ENCODE measurements around the gene PRAC2. TPM values are rescaled to one million over a fixed set of nuclear protein-coding genes. Genes with fewer than 3 reads are reported as not detected.

PRAC2 gene
- total RNA-seq, 1 experiment from 2014 or later, result 44.1 TPM

GRCh38 chr17:48738424-48738802 lies 15.4 kb downstream of the PRAC2 start:
- H3K27ac ChIP-seq (ENCODE audit: low read length), result peak overlapping the region; percentile 61
- peak overlapping the region; percentile 66 for H3K4me3 ChIP-seq (ENCODE audit: low read length)
- no peaks in the 10 kb centered on the region for H3K27me3 ChIP-seq (ENCODE audit: low read length)
- ATAC-seq, result peak; percentile 20
- peak overlapping the region; percentile 92 for H3K4me2 ChIP-seq (ENCODE audit: low read length)
- peaks cover 52% of the 10 kb centered on the region for H3K4me1 ChIP-seq (ENCODE audit: insufficient read depth, low read length)
- no peaks in the 10 kb centered on the region for H3K9me2 ChIP-seq (replicated peaks; ENCODE audit: low read length)
- peak overlapping the region; percentile 77 for H2AFZ ChIP-seq (ENCODE audit: low read length)
- peaks cover 81% of the 10 kb centered on the region for H3K79me2 ChIP-seq (ENCODE audit: low read length)
- intact Hi-C loops (cut with micrococcal nuclease), result loop anchor here (1.0 to 5.0 kb wide), 3 partner anchors 8 to 54 kb away; no protein-coding TSS in a partner anchor
- no peaks in the 10 kb centered on the region for H4K20me1 ChIP-seq (ENCODE audit: low read length)
- no peaks in the 10 kb centered on the region for H3K9me3 ChIP-seq (ENCODE audit: low read length)
- BruUV-seq (replicated peaks), result no TSS peak
- peak overlapping the region; percentile 64 for H3K9ac ChIP-seq (ENCODE audit: low read length)
- TF ChIP-seq EZH2phosphoT487 (IDR thresholded peaks at IDR 0.05; ENCODE audit: borderline replicate concordance, low read length), result no peak
- no peak for TF ChIP-seq EZH2 (IDR thresholded peaks at IDR 0.05; ENCODE audit: low read length, unreplicated experiment)
- no peak for TF ChIP-seq CTCF (conservative IDR thresholded peaks at IDR 0.05; ENCODE audit: low read depth, low read length)
- no peaks in the 10 kb centered on the region for H3F3A ChIP-seq (ENCODE audit: low read length, unreplicated experiment)
- ChIA-PET POLR2A (ENCODE audit: unreplicated experiment) (interaction anchor here (0.5 to 1.8 kb wide), 5 partner anchors 9 to 133 kb away, joined by 4 to 8 read pairs (median 5); partner anchors contain the start of gene HOXB13), CTCF (interaction anchor here (0.7 to 1.9 kb wide), 5 partner anchors 9 to 146 kb away, joined by 3 to 14 read pairs (median 4); partner anchors contain the start of gene PRAC2)
- DNase-seq, result no peak
- H3K36me3 ChIP-seq (ENCODE audit: low read depth, low read length), result no peaks in the 10 kb centered on the region

GRCh38 chr17:48738803-48739526 lies 16.0 kb downstream of the PRAC2 start:
- intact Hi-C loops (cut with micrococcal nuclease), result loop anchor here (1.0 to 5.0 kb wide), 3 partner anchors 7 to 53 kb away; no protein-coding TSS in a partner anchor
- H3K27me3 ChIP-seq (ENCODE audit: low read length), result no peaks in the 10 kb centered on the region
- H4K20me1 ChIP-seq (ENCODE audit: low read length), result no peaks in the 10 kb centered on the region
- POLR2A ChIA-PET (ENCODE audit: unreplicated experiment), result interaction anchor here (0.5 to 1.8 kb wide), 6 partner anchors 8 to 19 kb away, joined by 4 to 8 read pairs (median 4); partner anchors contain the start of gene HOXB13
- no peaks in the 10 kb centered on the region for H3K9me2 ChIP-seq (replicated peaks; ENCODE audit: low read length)
- peak overlapping the region; percentile 92 for H3K4me2 ChIP-seq (ENCODE audit: low read length)
- peak overlapping the region; percentile 61 for H3K27ac ChIP-seq (ENCODE audit: low read length)
- no peaks in the 10 kb centered on the region for H3K9me3 ChIP-seq (ENCODE audit: low read length)
- peak; percentile 53 for ATAC-seq
- CTCF ChIA-PET, result interaction anchor here (0.6 to 1.9 kb wide), 3 partner anchors 15 to 102 kb away, joined by 7 to 14 read pairs (median 13); partner anchors contain the start of gene PRAC2
- peak overlapping the region; percentile 77 for H2AFZ ChIP-seq (ENCODE audit: low read length)
- no peaks in the 10 kb centered on the region for H3K36me3 ChIP-seq (ENCODE audit: low read depth, low read length)
- H3K9ac ChIP-seq (ENCODE audit: low read length), result peak overlapping the region; percentile 64
- BruUV-seq (replicated peaks), result no TSS peak
- peaks cover 52% of the 10 kb centered on the region for H3K4me1 ChIP-seq (ENCODE audit: insufficient read depth, low read length)
- peak overlapping the region; percentile 66 for H3K4me3 ChIP-seq (ENCODE audit: low read length)
- H3F3A ChIP-seq (ENCODE audit: low read length, unreplicated experiment), result no peaks in the 10 kb centered on the region
- peak; percentile 91 for DNase-seq
- TF ChIP-seq EZH2 (IDR thresholded peaks at IDR 0.05; ENCODE audit: low read length, unreplicated experiment) (no peak), CTCF (conservative IDR thresholded peaks at IDR 0.05; ENCODE audit: low read depth, low read length) (no peak), EZH2phosphoT487 (IDR thresholded peaks at IDR 0.05; ENCODE audit: borderline replicate concordance, low read length) (no peak)
- H3K79me2 ChIP-seq (ENCODE audit: low read length), result peaks cover 75% of the 10 kb centered on the region

GRCh38 chr17:48740537-48740936 lies 17.6 kb downstream of the PRAC2 start:
- ATAC-seq (no peak), DNase-seq (no peak)
- Histone ChIP-seq H3K79me2 (ENCODE audit: low read length) (peaks cover 60% of the 10 kb centered on the region), H3F3A (ENCODE audit: low read length, unreplicated experiment) (no peaks in the 10 kb centered on the region), H3K9me3 (ENCODE audit: low read length) (no peaks in the 10 kb centered on the region), H2AFZ (ENCODE audit: low read length) (no peak overlapping the region), H3K4me3 (ENCODE audit: low read length) (no peak overlapping the region), H3K27me3 (ENCODE audit: low read length) (no peaks in the 10 kb centered on the region), H3K27ac (ENCODE audit: low read length) (no peak overlapping the region), H3K9me2 (replicated peaks; ENCODE audit: low read length) (no peaks in the 10 kb centered on the region), H3K36me3 (ENCODE audit: low read depth, low read length) (no peaks in the 10 kb centered on the region), H3K4me2 (ENCODE audit: low read length) (no peak overlapping the region), H3K9ac (ENCODE audit: low read length) (no peak overlapping the region), H3K4me1 (ENCODE audit: insufficient read depth, low read length) (peaks cover 41% of the 10 kb centered on the region), H4K20me1 (ENCODE audit: low read length) (no peaks in the 10 kb centered on the region)
- CTCF ChIA-PET, result no interaction called here
- no peak for TF ChIP-seq EZH2phosphoT487 (IDR thresholded peaks at IDR 0.05; ENCODE audit: borderline replicate concordance, low read length)
- TF ChIP-seq EZH2 (IDR thresholded peaks at IDR 0.05; ENCODE audit: low read length, unreplicated experiment), result no peak
- no peak for TF ChIP-seq CTCF (conservative IDR thresholded peaks at IDR 0.05; ENCODE audit: low read depth, low read length)
- intact Hi-C loops (cut with micrococcal nuclease), result no loop called here
- no TSS peak for BruUV-seq (replicated peaks)
- POLR2A ChIA-PET (ENCODE audit: unreplicated experiment), result no interaction called here
